ENCODE data around the gene JAGN1.
A peak's percentile ranks its signal among the peaks of the same experiment; 100 is the strongest.

JAGN1 gene

GRCh38 chr3:9914011-9914410 is 23.6 kb downstream of the JAGN1 start:
- Histone ChIP-seq H3K36me3 (ENCODE audit: control insufficient read depth, low read length) (no peaks in the 10 kb centered on the region), H3K9me2 (replicated peaks; ENCODE audit: control insufficient read depth, low read length) (no peaks in the 10 kb centered on the region), H3K4me1 (ENCODE audit: control insufficient read depth, low read length) (peaks cover 12% of the 10 kb centered on the region), H3F3A (ENCODE audit: control insufficient read depth, insufficient read depth) (no peaks in the 10 kb centered on the region), H4K20me1 (ENCODE audit: control insufficient read depth, insufficient read depth, low read depth, low read length) (no peaks in the 10 kb centered on the region), H3K9me3 (ENCODE audit: control insufficient read depth, insufficient read depth, low read length) (no peaks in the 10 kb centered on the region), H3K4me3 (ENCODE audit: low read length) (no peak overlapping the region), H3K79me2 (ENCODE audit: control insufficient read depth, low read length) (no peaks in the 10 kb centered on the region), H3K27me3 (ENCODE audit: control insufficient read depth, low read length) (peaks cover 33% of the 10 kb centered on the region), H3K4me2 (ENCODE audit: low read length) (no peak overlapping the region), H3K27ac (ENCODE audit: low read depth, low read length) (no peak overlapping the region)
- no peak for TF ChIP-seq CTCF (IDR thresholded peaks at IDR 0.05; ENCODE audit: low read depth, low read length, poor library complexity, severe bottlenecking)
- no peak for TF ChIP-seq EZH2phosphoT487 (IDR thresholded peaks at IDR 0.05; ENCODE audit: borderline replicate concordance, low read length)

GRCh38 chr3:9914559-9915253 is 24.3 kb downstream of the JAGN1 start:
- no peaks in the 10 kb centered on the region for H3K36me3 ChIP-seq (ENCODE audit: control insufficient read depth, low read length)
- no peaks in the 10 kb centered on the region for H3K9me2 ChIP-seq (replicated peaks; ENCODE audit: control insufficient read depth, low read length)
- no peaks in the 10 kb centered on the region for H3K79me2 ChIP-seq (ENCODE audit: control insufficient read depth, low read length)
- H3K27ac ChIP-seq (ENCODE audit: low read depth, low read length) = no peak overlapping the region
- no peaks in the 10 kb centered on the region for H4K20me1 ChIP-seq (ENCODE audit: control insufficient read depth, insufficient read depth, low read depth, low read length)
- H3K9me3 ChIP-seq (ENCODE audit: control insufficient read depth, insufficient read depth, low read length) = no peaks in the 10 kb centered on the region
- peaks cover 12% of the 10 kb centered on the region for H3K4me1 ChIP-seq (ENCODE audit: control insufficient read depth, low read length)
- TF ChIP-seq CTCF (IDR thresholded peaks at IDR 0.05; ENCODE audit: low read depth, low read length, poor library complexity, severe bottlenecking) = no peak
- TF ChIP-seq EZH2phosphoT487 (IDR thresholded peaks at IDR 0.05; ENCODE audit: borderline replicate concordance, low read length) = peak; percentile 52; the same call in 1 of the 2 replicates
- H3K27me3 ChIP-seq (ENCODE audit: control insufficient read depth, low read length) = peaks cover 33% of the 10 kb centered on the region
- H3K4me2 ChIP-seq (ENCODE audit: low read length) = peak overlapping the region; percentile 58
- peak overlapping the region; percentile 49 for H3K4me3 ChIP-seq (ENCODE audit: low read length)
- H3F3A ChIP-seq (ENCODE audit: control insufficient read depth, insufficient read depth) = no peaks in the 10 kb centered on the region

GRCh38 chr3:9915254-9916141 is 25.1 kb downstream of the JAGN1 start:
- Histone ChIP-seq H3K9me2 (replicated peaks; ENCODE audit: control insufficient read depth, low read length) (no peaks in the 10 kb centered on the region), H3K4me1 (ENCODE audit: control insufficient read depth, low read length) (peaks cover 12% of the 10 kb centered on the region), H3K79me2 (ENCODE audit: control insufficient read depth, low read length) (no peaks in the 10 kb centered on the region), H3K9me3 (ENCODE audit: control insufficient read depth, insufficient read depth, low read length) (no peaks in the 10 kb centered on the region), H3F3A (ENCODE audit: control insufficient read depth, insufficient read depth) (no peaks in the 10 kb centered on the region), H4K20me1 (ENCODE audit: control insufficient read depth, insufficient read depth, low read depth, low read length) (no peaks in the 10 kb centered on the region), H3K36me3 (ENCODE audit: control insufficient read depth, low read length) (no peaks in the 10 kb centered on the region), H3K27me3 (ENCODE audit: control insufficient read depth, low read length) (peaks cover 39% of the 10 kb centered on the region), H3K4me2 (ENCODE audit: low read length) (peak overlapping the region; percentile 58), H3K27ac (ENCODE audit: low read depth, low read length) (no peak overlapping the region), H3K4me3 (ENCODE audit: low read length) (peak overlapping the region; percentile 49)
- TF ChIP-seq EZH2phosphoT487 (IDR thresholded peaks at IDR 0.05; ENCODE audit: borderline replicate concordance, low read length) = peak; percentile 88; the same call in 1 of the 2 replicates
- no peak for TF ChIP-seq CTCF (IDR thresholded peaks at IDR 0.05; ENCODE audit: low read depth, low read length, poor library complexity, severe bottlenecking)
